HG03469 (cell line): ENCODE results near the gene CREB5.
"Not testable (repeated sequence)": the region's sequence is repeated elsewhere in the genome, so short reads cannot be mapped to it uniquely, and the experiment has no call there.

Experiments
- ATAC-seq: cut with Tn5 transposase; IDR thresholded peaks from one replicate; pipeline ENCODE4 v1.9.1; 2021; ENCODE audit warnings: mild to moderate bottlenecking, moderate library complexity, moderate number of reproducible peaks; ENCODE audit not compliant: unreplicated experiment

Gene CREB5

DNA sequence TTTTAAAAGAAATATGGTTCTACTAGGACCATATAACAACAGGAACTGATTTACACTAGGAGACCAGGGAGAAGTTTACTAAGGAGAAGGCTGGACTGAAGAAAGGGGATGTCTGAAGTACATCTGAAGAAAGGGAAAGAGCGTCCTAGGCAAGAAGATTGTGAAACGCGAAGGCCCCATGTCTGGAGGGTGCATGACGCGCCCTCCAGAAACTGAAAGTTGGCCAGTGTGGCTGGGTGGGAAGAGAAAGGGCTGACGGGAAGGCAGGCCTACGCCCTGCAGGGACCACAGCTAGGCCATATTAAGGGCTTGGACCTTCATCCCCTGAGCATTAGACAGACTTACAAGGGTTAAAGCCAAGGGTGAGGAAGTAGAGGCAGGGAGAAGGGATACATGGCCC lies 387.8 kb downstream of the CREB5 start:
- no peak for ATAC-seq

DNA sequence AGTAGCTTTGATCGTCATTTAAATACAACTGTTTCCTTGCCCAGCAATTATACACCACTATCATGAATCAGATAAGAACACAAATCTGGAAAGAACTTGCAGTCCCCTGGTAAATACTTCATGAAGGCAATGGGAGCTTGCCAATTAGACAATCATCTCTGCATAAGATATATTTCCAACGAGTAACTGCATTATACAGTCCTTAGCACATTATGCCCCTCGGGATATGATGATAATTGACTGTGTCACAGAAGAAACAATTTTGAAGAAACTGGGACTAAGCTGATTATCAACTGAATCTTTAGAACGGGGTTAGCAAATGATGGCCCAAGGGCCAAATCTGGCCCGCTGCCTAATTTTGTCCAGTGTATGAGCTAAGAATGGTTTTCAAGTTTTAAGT lies 390.1 kb downstream of the CREB5 start:
- no peak for ATAC-seq

DNA sequence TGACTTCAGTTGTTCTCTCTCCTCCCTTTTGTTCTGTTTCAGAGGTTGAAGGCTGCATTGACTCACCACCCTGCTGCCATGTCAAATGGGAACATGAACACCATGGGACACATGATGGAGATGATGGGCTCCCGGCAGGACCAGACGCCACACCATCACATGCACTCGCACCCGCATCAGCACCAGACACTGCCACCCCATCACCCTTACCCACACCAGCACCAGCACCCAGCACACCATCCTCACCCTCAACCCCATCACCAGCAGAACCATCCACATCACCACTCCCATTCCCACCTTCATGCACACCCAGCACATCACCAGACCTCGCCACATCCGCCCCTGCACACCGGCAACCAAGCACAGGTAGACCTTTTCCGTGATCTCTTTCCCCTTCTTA lies 391.8 kb downstream of the CREB5 start:
- ATAC-seq = no peak

DNA sequence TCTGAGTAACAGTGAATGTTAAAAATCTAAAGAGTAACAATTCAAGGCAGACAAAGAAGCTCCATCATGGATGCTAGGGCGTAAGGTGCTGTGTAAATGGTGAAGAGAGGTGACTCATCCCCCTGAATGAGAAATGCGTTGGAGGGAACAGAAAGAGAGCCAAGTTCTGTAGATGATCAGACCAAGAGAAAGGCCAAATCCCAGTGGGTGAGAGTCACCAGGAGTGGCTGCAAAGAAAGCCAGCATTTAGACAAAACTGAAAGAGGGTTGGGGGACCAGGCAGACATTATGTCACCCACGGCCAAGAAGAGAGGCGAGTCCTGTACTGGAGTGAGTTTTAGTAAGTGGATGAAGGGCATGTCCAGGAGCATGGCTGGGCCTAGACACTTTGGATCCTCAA lies 392.7 kb downstream of the CREB5 start:
- no peak for ATAC-seq

DNA sequence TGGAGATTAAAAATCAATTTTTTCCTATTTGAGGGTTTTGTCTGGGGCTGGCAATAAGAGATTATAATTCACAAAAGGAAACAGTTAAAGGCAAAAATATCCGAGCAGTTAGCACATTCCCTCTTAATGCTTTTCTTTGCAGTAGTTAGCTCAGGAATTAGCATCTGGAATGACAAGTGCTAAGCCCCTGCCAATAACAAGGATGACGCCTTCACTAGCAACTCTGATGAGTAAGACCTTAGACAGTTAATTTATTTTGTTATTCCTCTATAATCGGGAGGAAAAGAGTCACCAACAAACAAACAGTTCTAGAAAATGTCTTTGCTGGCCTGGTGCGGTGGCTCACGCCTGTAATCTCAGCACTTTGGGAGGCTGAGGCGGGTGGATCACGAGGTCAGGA lies 394.5 kb downstream of the CREB5 start:
- no peak for ATAC-seq

DNA sequence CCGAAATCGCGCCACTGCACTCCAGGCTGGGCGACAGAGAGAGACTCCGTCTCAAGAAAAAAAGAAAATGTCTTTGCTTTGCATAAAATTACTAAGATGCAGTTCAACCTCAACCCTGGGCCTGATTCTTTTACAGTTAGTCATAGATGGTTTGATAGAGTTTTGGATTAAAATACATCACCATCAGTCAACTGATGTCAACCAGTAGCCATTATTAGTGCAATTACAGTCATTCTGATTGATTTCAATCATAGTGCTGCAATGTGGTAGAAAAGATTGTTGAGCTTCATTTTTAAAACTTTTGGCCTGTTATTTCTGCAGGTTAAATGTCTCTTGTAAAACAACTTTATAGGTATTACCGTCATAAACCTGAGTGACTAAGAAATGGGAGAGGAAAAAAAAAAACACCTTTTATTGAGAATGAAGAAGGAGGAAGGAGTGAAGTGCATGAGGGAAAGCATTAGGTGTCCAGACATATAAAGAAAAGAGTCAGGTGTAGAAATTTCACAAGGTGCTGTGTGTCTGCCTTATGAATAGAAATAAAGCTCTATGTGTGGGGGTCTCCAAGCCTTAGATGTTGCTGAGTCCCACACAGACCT lies 395.2 kb downstream of the CREB5 start:
- ATAC-seq = no peak

DNA sequence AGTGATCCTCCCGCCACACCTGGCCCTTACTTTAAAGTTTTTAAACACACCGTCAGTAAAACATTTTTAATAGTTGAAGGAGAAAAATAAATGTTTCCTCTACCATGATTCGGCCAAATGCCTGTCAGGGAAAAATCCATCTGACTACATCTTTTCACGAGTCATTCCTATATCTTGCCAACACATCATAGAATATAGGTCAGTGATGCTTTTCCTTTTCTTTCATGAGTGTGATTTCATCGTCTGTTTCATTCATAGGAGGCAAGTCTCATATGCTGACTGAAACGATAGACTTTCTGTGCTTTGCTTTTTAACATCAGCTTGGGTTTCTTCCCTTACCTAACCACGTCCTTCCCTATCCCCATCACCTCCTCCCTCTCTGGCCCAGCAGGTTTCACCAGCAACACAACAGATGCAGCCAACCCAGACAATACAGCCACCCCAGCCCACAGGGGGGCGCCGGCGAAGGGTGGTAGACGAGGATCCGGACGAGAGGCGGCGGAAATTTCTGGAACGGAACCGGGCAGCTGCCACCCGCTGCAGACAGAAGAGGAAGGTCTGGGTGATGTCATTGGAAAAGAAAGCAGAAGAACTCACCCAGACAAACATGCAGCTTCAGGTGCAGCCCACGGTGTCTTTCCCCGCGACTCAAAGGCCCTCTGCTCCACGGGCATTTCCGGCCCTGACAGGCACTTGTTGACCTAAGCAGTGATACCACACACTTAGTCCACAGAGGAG lies 396.6 kb downstream of the CREB5 start:
- no peak for ATAC-seq

DNA sequence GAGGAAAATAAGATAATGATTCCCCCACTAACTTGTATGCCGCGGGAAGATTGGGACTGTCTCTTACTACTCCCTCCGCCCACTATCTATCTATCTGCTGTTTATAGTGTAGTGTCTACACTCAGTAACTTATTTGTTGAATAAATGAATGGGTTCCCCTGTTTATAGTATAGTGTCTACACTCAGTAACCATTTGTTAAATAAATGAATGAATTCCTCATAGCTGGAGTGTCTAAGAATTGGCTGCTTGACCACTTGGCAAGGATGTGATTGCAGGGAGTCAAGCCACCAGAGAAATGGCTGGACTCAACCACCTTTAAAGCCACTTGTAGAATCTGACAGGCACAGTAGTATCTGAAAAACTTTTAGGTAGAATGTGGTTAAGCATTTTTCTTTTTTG lies 398.7 kb downstream of the CREB5 start:
- ATAC-seq = no peak

DNA sequence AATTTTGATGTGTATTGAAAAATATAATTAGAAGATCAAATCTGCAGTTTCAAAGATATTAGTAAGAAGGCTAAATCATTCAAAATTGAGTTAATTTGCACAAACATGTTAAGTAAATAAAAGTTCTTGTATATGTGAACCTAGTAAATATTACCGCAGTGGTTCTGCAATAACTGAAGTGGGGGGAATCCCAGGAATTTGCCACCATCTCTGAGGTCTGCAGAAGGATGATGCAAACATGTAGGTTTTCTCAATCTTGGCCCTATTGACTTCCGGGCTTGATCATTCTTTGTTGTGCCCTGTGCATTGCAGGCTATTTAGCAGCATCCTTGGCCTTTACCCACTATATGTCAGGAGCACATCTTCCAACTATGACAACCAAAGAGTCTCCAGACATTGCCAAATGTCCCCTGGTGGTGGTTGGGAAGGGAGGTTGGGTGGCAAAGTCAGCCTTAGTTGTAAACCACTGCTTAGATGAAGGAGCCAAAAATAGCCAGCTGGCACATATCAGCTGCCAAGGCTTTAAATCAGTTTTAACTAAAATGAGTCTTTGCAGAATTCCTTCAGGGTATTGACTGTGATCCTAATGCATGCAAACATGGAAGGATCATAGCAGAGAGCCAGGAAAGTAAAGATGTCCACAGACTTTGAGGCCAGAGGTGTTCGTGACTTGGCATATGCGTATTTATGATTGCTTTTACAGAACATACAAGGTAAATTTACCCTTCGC lies 399.5 kb downstream of the CREB5 start:
- ATAC-seq = no peak

DNA sequence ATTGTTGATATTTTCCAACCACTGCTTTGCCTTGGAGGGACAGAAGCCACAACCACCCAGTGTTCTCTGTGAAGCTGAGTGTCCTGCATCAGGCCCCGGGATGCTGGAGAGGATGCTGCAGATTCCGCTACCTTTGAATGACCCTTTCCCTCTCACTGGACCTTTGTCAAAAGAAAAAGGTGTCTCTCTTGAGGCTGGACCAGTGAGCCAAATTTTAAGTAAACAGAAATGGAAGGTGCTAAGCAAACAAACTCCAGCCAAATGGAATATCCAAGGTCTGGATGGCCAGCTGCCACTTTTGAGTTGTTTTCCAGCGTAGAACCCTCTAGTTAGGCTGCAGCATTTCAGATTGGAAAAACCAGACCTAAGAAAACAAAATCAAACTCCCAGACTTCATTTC lies 400.3 kb downstream of the CREB5 start:
- no peak for ATAC-seq

DNA sequence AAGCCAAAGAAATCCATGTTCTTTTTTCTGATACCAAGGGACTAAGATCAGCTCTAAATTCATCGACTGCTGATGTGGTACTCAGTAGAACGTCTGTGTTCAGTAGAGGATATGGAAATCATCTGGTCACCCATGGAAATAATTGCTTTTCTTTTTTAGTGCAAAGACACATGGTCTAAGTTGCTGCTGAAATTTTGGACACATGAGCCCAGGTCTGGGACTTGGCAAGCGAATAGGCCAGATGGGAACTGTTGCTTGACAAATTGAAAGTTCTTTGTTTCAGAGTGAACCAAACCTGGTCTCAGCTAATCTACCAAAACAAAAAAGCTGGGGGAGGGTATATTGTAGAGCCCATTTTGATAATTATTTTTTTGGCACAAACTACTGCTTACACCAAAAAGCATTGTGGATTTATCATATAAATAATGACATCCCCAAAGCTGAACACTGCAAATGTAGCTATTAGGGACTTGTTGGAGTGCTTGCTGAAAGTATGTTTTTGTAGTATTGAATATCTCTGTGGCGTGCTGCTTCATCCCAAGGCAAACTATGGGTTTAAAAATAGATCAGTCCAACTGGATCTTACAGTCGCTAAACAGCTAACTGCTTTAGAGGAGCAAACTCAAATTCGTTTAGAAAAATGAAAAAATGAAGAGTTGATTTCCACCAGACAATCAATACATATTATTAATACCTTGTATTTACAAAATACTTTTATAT lies 401.1 kb downstream of the CREB5 start:
- ATAC-seq = no peak

DNA sequence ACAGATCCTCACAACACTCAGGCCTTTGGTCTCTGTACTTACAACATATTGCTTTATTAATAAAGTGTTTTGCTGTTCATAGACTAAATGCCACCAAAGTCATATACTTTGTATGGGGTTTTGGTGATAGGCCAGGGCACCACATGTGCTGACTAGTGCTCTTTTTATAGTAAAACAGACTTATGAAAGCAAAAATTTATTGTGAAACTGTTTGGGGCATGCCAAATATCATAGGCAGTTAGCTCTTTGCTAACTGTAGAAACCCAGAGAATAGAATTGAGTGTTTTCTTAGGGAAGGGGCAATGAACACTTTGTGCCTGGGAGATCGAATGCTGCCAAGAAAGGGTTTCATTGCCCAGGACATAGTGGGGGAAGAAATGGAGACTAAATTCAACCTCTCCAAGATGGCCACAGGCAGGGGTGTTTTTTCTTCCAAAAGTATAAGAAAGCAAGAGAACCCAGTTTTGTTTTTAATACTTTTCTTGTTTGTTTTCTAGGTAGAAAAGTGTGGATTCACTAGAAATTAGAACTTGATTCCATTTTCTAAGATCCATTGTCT lies 403.1 kb downstream of the CREB5 start:
- ATAC-seq = peak; percentile 13

DNA sequence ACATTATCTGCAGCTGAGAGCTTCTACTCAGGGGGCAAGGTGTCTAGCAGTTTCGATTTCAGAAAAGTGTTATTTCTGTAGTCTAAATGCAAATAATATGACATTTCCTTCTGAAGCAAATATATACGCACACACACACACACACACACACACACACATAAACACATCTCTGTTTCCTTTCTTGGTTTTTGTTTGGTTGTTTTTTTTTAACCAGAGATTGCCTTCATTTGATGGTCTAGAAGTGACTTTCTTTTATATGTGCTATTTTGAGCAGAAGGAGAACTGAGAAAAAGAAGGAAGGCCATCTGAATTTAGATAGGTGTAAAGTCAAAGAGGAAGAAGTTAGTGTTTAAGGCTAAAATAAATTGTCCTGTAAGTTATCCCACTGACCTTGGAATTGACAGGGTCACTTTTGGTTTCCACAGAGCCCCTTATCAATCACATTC lies 403.6 kb downstream of the CREB5 start:
- peak; percentile 44 for ATAC-seq

DNA sequence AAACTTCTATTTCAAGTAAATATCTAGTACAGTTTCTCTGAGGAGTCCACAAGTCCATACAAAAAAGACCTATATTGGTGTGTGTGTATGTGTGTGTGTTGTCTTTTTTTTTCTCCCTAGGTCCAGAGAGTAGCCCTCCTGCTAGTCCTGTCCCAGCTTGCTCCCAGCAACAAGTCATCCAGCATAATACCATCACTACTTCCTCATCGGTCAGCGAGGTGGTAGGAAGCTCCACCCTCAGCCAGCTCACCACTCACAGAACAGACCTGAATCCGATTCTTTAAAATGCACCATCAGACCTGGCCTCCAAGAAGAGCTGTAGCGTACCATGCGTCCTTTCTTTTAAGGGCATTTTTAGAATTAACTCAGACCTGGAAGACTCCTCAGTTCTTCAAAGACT lies 406.7 kb downstream of the CREB5 start:
- no peak for ATAC-seq

DNA sequence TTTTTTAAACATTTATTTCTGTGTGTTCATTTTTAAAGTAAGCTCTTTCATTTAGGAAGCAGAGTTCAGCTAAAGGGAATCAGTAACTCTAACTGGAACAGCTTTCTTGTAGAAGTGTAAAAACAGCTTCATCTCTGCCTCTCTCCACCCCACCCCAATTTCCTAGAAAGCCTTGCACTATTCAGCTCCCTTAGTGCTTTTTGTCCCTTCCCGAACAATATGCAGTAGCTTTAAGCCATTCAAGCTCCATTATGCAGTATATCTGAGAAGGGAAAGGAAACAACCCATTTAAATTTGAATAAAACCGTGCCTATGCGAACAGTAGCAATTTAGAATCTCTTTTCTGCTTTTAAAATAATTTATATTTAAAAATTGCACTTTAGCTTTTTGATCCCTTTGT lies 411.3 kb downstream of the CREB5 start:
- no peak for ATAC-seq

DNA sequence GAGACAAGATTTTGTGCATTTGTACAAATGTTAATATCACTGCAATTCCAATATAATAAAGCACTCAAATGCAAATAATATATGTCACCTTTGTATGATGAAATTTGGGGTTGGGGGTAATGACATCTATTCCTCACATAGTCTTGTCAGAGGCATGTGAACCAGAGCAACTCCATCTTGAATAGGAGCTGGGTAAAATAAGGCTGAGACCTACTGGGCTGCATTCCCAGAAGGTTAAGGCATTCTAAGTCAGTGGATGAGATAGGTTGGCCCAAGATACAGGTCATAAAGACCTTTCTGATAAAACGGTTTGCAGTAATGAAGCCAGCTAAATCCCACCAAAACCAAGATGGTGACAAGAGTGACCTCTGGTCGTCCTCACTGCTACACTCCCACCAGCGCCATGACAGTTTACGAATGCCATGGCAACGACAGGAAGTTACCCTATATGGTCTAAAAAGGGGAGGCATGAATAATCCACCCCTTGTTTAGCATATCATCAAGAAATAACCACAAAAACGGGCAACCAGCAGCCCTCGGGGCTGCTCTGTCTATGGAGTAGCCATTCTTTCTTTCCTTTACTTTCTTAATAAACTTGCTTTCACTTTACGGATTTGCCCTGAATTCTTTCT lies 413.6 kb downstream of the CREB5 start:
- ATAC-seq = not testable (repeated sequence)

DNA sequence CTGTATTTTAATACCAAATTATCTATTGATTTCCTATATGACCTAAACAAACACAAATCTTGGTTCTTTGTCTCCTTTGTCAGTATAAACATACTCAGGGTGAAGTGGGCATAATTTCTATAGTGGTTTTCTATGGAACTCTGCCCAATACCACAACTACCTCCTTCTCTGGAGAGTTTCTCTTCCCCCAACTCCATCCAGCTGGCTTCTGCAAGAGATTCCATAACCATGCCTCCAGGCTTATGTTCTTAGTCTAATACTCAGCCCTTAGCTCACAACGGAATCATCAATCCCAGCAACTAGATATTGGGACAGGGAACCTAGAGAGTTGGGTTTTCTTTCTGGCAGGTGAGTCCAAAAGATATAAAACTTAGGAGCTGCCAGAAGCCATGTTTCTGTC lies 418.5 kb downstream of the CREB5 start:
- ATAC-seq = no peak

DNA sequence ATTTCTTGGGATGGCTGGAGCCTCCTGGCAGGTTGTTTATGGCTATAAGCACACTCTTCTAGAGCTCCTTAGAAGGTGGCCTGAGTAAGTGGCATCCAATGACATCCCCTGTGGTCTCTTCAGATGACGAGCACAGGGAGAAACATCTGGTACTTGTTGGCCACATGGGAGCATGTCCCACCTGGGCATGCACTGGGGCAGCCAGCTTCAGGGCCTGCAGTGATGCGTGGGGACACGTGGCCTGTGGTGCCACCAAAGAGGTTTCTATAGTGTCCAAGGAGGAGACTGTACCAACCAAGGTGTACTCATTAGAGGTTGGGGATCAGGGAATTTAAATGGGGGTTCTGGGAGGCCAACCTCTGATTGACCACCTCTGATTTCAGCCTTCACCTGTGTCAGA lies 420.4 kb downstream of the CREB5 start:
- no peak for ATAC-seq

DNA sequence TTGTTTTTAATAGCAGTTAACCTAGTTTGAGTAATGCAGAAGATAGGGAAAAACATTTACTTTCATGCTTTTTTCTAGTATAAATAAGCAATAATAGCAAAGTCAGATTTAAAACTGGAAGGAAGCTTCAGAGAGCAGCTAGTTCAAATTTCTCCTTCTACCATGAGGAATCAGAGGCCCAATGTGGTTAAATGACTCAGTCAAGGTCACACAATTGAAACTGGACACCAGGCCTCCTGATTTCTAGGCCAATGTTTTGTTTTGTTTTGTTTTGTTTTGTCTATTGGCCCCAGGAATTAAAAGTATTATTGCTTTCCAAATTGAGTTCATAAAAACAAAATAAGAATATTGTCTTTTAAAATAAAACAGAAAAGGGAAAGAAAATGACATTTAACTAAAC lies 423.5 kb downstream of the CREB5 start:
- ATAC-seq = no peak

DNA sequence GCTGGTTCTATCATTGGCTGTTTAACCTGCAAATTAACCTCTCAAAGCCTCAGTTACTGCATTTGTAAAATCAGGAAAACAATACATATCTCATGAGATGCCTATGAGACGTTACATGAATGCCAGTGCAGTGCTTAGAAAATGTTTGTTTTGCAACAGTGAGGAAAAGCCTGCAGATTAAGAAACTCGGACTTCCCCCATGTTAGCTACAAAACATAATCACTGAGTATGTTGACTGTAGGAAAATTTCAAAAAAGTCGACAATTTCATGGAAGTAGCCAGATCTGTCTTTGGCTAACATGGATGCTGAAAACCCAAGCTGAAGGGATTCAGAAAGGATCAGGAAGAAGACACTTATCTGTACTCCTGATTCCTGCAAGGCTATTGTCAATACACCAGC lies 424.4 kb downstream of the CREB5 start:
- ATAC-seq = no peak

DNA sequence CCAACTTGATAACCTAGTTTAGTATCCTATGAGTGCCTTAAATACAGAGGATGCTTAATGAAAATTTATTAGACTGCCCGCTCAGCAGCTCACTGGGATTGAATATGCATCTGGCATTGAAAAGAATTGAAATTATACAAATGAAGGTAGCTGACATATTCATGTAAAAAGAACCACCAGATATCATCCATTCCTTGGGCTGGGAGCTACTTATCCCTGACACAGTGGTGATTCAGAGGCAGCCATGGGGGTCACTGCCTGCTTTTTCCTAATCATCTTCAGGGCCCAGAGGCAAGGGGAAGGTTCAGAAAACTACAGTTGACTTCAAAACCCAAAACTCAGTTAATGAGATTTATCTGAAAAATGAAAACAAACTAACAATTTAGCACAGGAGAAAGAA lies 424.9 kb downstream of the CREB5 start:
- ATAC-seq = no peak
